HCT116 (cell line): Measurements from ENCODE around the gene TM9SF2.

Experiments
- ATF3 ChIP-seq: IDR thresholded peaks from 2 replicates; pipeline ENCODE4 v1.6.1; 2012
- CTCF ChIP-seq, 3 experiments: fragments of 200-600 bp in 1 of 3; sonication (generic) in 1 of 3; IDR thresholded peaks in 2 of 3; conservative IDR thresholded peaks in 1 of 3; 2 replicates each; pipeline ENCODE4 v1.5.1; 2012 to 2017; ENCODE audit warnings: low read depth in 2 of 3, low read length in 2 of 3, antibody characterized with exemption in 1 of 3, borderline replicate concordance in 1 of 3, control low read depth in 1 of 3, mild to moderate bottlenecking in 1 of 3, mixed read lengths in 1 of 3, mixed run types in 1 of 3, moderate library complexity in 1 of 3; ENCODE audit not compliant: insufficient read depth in 1 of 3
- EZH2 ChIP-seq: fragments of 200-600 bp; sonication (generic); IDR thresholded peaks from 2 replicates; pipeline ENCODE4 v1.6.1; 2017; ENCODE audit warnings: antibody characterized with exemption, mixed run types
- EZH2phosphoT487 ChIP-seq: fragments of 200-600 bp; IDR thresholded peaks from 2 replicates; pipeline ENCODE4 v1.6.1; 2018; ENCODE audit warnings: antibody characterized with exemption, borderline replicate concordance
- FOSL1 ChIP-seq: IDR thresholded peaks from 2 replicates; pipeline ENCODE4 v1.6.1; 2012; ENCODE audit warnings: low read depth
- POLR2A ChIP-seq: IDR thresholded peaks from 2 replicates; pipeline ENCODE4 v1.7.0; 2011; ENCODE audit warnings: borderline replicate concordance; ENCODE audit not compliant: insufficient read depth, insufficient read length; ENCODE audit errors: extremely low read depth
- POLR2AphosphoS5 ChIP-seq: IDR thresholded peaks from 2 replicates; pipeline ENCODE4 v1.6.1; 2011; ENCODE audit warnings: mild to moderate bottlenecking, low read depth, low read length, moderate library complexity
- RAD21 ChIP-seq: IDR thresholded peaks from 2 replicates; pipeline ENCODE4 v1.6.1; 2012; ENCODE audit warnings: low read depth, mild to moderate bottlenecking
- REST ChIP-seq: IDR thresholded peaks from 2 replicates; pipeline ENCODE4 v1.6.1; 2012; ENCODE audit warnings: low read depth
- SIN3A ChIP-seq: IDR thresholded peaks from 2 replicates; pipeline ENCODE4 v1.6.1; 2012; ENCODE audit warnings: low read depth
- SRF ChIP-seq: IDR thresholded peaks from 2 replicates; pipeline ENCODE4 v1.6.1; 2012; ENCODE audit warnings: low read depth
- YY1 ChIP-seq: IDR thresholded peaks from 2 replicates; pipeline ENCODE4 v1.6.1; 2011; ENCODE audit warnings: low read length, low read depth, moderate library complexity, mild to moderate bottlenecking; ENCODE audit not compliant: insufficient replicate concordance; ENCODE audit errors: extremely low read depth
- ZBTB33 ChIP-seq: IDR thresholded peaks from 2 replicates; pipeline ENCODE4 v1.6.1; 2011; ENCODE audit warnings: mild to moderate bottlenecking, low read length, moderate library complexity; ENCODE audit not compliant: insufficient replicate concordance; ENCODE audit errors: extremely low read depth

GRCh38 chr13:99463646-99464397 lies 37.5 kb upstream of the TM9SF2 start:
- TF ChIP-seq EZH2phosphoT487, result no peak
- TF ChIP-seq SRF, result no peak
- no peak for TF ChIP-seq RAD21
- no peak for TF ChIP-seq ATF3
- TF ChIP-seq REST, result no peak
- no peak for TF ChIP-seq POLR2A
- no peak for TF ChIP-seq YY1
- TF ChIP-seq POLR2AphosphoS5, result no peak
- TF ChIP-seq CTCF (IDR thresholded peaks at IDR 0.05 in 2 of 3, conservative IDR thresholded peaks at IDR 0.05 in 1 of 3; ENCODE audit: borderline replicate concordance in 1 of 3, insufficient read depth in 1 of 3, low read depth in 2 of 3, low read length in 2 of 3), result no peak
- no peak for TF ChIP-seq SIN3A
- no peak for TF ChIP-seq EZH2
- no peak for TF ChIP-seq ZBTB33
- TF ChIP-seq FOSL1, result no peak
